Activated naive CD4-positive, alpha-beta T cell treated with anti-CD3 and anti-CD28 coated beads, Interleukin-2, amount 50 U/mL, for 16 hours (primary cell): ENCODE results near the gene HEMK1.

Experiments
- DNase-seq: peaks from one replicate; pipeline ENCODE4 v3.0.0-alpha.2; 2020

The HEMK1 gene

DNA sequence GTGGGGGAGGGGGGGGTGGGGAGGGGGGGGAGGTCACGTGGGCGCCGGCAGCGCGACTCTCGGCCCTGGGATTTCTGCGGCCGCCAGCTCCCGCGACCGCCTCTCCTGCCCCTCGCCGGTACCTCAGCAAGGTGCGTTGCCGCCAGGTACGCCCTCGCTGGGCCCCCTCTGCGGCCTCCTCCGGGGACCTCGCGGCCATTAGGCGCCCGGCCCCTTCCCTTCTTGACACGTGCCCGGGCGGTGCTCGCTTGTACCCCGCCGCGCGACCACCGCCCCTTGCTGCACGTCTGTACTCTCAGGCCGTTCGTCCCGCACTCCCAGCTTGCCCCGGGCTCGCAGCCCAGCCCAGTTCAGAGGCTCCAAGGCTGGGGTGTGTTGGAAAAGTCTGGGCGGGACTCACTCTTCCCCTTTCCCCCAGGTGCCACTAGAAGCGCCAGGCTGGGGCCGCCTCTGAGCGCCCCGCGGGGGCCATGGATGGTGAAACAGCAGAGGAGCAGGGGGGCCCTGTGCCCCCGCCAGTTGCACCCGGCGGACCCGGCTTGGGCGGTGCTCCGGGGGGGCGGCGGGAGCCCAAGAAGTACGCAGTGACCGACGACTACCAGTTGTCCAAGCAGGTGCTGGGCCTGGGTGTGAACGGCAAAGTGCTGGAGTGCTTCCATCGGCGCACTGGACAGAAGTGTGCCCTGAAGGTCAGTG, 47.9 kb downstream of the HEMK1 start, which contains the start of gene MAPKAPK3:
MAPKAPK3 (plus strand) TSS at position 56 of the 696 bp plus-strand sequence; CDS start at position 471, 415 bp downstream.
- DNase-seq = peak; percentile 54

- no peak for DNase-seq
Measured at GRCh38 chr3:50617911-50618481, 48.7 kb downstream of the HEMK1 start.

- no peak for DNase-seq
Measured at GRCh38 chr3:50620420-50620819, 51.1 kb downstream of the HEMK1 start.

DNA sequence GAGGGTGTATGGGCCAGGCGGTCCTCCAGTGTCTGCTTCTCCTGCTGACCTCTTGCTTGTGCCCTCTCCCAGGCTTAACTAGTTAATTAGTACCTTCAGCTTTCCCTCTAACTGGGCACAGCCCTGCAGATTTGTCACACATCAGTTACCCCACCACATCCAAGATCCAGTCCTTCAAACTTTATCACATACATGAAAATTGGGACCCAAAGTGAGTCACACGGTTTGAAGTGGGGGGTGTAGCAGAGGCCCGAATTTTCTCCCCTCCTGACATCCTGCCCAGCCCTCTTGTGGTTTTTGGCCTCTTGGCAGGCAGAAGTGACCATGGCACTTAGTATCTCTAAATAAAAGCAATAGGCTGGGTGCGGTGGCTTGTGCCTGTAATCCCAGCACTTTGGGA, 51.5 kb downstream of the HEMK1 start:
- DNase-seq = no peak

- DNase-seq = no peak
Measured at GRCh38 chr3:50622881-50623280, 53.6 kb downstream of the HEMK1 start.

GRCh38 chr3:50623840-50624474, 54.6 kb downstream of the HEMK1 start:
- no peak for DNase-seq

- no peak for DNase-seq
Measured at GRCh38 chr3:50624634-50625033, 55.3 kb downstream of the HEMK1 start.

DNA sequence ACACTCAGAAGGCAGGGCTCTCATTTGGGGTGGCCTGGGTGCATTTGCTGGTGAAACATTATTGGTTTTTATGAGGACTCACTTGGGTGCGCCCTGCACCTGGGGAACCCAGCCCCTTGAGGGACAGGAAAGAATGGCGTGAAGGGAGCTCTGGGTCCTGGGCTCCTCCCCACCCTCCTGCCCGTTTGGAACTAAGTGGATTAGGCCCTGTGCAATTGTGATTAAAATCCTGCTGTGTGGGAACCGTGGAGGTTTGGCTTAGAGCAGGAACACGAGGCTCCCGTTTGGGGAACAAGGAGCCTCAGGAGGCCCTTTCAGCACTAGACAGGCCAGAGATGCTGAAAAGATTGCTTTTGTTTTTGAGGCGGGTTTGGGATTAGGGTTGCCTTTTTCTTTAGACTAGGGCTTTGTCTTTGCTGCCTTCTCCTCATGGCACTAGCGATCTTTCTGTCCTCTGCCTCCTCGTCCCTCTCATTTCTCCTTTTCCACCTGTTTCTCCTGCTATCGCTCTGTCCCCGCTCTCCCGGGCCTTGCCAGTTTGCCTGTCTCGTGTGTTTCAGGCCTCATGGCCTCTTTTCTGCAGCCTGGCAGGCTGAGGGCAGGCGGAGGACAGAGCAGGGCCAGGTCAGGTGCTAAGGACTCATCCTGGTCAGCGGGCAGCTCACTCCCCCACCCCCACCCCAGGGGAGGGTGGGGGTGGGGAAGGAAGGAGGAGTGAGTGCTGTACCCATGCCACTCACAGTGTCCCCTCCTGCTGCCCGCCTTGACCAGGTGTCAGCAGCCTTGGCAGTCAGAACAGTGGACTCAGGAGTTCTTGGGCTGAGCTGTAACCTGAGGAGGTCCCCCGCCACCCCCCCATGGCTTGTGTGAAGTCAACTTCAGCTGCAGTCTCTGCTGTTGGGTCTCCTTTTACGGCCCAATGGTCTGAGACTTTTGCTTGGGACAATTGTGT, 56.2 kb downstream of the HEMK1 start:
- no peak for DNase-seq

DNA sequence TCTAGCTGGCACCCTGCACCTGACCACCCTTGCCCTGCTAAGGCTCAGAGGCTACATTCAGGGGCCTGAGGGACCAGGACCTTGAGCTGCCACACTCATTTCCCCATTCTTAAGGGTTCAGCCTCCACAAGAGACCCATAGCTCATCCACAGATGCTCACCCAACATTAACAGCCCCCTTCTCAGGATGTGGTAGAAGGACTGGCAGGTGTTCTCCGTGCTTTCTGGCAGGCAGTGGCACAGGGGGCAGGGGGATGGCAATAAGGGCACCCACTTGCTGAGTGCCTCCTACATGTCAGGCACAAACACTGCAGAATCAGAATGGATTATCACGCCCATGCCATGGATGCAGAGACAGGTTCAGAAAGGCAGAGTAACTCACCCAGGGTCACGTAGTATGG, 57.1 kb downstream of the HEMK1 start:
- DNase-seq = no peak

DNA sequence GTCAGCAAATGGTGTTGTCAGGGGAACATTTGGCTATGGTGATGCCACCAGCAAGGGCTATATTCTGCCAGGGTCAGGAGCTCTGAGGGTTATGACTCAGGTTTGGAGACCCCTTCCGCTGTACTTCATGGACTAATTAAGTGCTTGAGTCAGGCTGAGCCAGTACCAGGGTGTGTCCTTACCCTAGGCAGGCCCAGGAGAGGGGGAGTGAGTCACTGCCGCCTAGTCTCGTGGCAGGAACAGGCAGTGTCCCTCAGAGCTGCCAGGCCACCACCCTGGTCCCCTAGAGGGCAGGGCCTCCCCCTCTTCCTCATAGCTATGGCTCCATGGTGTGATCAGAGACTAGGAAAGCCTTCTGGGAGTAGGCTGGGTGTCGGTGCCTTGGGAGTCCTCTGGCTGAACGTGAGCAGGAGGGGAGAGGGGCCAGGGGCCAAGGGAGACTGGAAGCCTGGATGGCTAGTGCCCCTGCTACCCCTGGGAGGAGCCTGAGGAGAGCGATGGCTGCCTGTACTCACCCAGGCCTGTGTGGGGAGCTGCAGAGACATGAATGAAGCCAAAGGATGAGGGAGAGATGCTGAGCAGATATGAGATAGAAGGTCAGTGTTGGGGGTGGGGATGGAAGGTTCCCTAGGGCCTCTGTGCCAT, 58.2 kb downstream of the HEMK1 start:
- no peak for DNase-seq

- no peak for DNase-seq
Measured at GRCh38 chr3:50628601-50629000, 59.3 kb downstream of the HEMK1 start.

GRCh38 chr3:50630394-50630793, 61.1 kb downstream of the HEMK1 start:
- no peak for DNase-seq

- no peak for DNase-seq
Measured at GRCh38 chr3:50630877-50631276, 61.6 kb downstream of the HEMK1 start.

DNA sequence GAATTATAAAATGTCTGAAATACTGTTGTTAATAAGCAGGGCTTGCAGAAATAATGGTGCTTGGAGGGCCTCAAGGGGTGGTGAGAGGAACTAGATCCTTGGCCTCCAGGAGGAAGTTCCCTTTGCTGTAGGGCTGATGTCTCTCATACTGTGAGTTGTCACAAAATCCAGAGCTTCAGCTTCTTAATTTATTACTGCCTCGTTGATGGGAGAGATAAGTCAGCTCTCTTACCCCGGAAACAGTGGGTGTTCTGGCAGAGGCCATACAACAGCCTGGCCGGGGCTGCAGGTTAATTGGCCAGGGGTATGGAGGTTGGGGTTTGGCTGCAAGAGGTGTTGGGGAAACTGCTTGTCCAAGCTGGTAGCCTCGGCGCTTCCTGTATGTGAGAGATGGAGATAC, 63.1 kb downstream of the HEMK1 start:
- DNase-seq = no peak

- no peak for DNase-seq
Measured at GRCh38 chr3:50633230-50633790, 64.0 kb downstream of the HEMK1 start.

GRCh38 chr3:50635066-50635465, 65.7 kb downstream of the HEMK1 start:
- no peak for DNase-seq

GRCh38 chr3:50637011-50637410, 67.7 kb downstream of the HEMK1 start:
- no peak for DNase-seq

- no peak for DNase-seq
Measured at GRCh38 chr3:50637945-50638344, 68.6 kb downstream of the HEMK1 start.

DNA sequence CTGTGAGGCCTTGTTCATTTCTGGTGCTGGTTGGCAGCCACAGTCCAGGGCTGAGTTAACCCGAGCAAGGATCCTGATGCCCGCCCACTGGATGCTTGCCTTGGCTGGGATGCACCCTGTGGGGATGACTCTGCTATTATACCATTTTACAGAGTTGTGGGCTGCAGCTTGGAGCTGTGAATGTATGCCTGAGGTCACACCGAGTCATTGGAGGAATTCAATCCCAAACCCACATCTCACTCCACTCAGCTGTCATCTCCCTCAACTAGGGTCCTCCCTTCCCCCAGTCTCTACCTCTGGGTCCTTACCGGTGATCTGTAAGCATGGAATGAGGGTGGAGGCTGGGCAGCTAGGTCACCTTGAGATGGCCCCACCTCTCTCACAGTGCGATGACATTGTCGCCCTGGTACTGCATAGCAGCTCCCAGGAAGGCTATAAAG, 69.8 kb downstream of the HEMK1 start:
- no peak for DNase-seq

DNA sequence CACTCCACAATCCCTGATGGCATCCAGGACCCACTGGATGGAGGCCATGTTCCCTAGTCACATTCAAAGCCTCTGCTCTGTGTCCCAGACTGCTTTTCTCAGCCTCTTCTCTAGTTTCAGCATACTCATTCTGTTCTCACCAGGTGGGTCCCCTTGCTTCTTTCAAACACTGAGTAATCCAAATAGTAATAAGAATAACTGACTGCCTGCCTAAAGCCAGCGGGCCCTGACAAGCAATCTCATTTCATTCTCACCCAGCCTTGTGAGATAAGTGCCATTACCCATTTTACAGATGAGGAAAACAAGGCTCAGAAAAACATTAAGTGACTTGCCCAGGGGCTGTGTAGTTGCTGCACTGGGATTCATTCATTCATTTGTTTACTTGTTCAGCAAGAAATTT, 73.1 kb downstream of the HEMK1 start:
- DNase-seq = no peak

GRCh38 chr3:50644561-50644960, 75.2 kb downstream of the HEMK1 start:
- no peak for DNase-seq

- no peak for DNase-seq
Measured at GRCh38 chr3:50645378-50645777, 76.1 kb downstream of the HEMK1 start.
